Stimulated activated CD4-positive, alpha-beta T cell treated with anti-CD3 and anti-CD28 coated beads, Interleukin-2, amount 100 ng/mL, for 4 hours (primary cell): Measurements from ENCODE around the gene SLC4A5.
"Not testable (repeated sequence)": the region's sequence is repeated elsewhere in the genome, so short reads cannot be mapped to it uniquely, and the experiment has no call there.

Source experiments
- DNase-seq: peaks from one replicate; pipeline ENCODE4 v3.0.0-alpha.2; 2020; ENCODE audit warnings: low read depth

SLC4A5 gene

GRCh38 chr2:74364533-74365505 lies 21.6 kb upstream of the SLC4A5 start:
- no peak for DNase-seq

GRCh38 chr2:74361327-74361726 lies 18.1 kb upstream of the SLC4A5 start:
- no peak for DNase-seq

- no peak for DNase-seq
These were observed 14.4 kb upstream of the SLC4A5 start for GRCh38 chr2:74357627-74358026.

GRCh38 chr2:74349889-74350288 lies 6.7 kb upstream of the SLC4A5 start:
- no peak for DNase-seq

- no peak for DNase-seq
These were observed 4.5 kb upstream of the SLC4A5 start for GRCh38 chr2:74347742-74348141.

GRCh38 chr2:74347303-74347702 lies 4.1 kb upstream of the SLC4A5 start:
- DNase-seq: no peak

GRCh38 chr2:74345272-74345943 lies 2.2 kb upstream of the SLC4A5 start:
- no peak for DNase-seq

- not testable (repeated sequence) for DNase-seq
These were observed 7.0 kb downstream of the SLC4A5 start for GRCh38 chr2:74336227-74336626.

GRCh38 chr2:74334931-74335333 lies 8.3 kb downstream of the SLC4A5 start:
- peak; percentile 61 for DNase-seq

GRCh38 chr2:74333896-74334586 lies 9.2 kb downstream of the SLC4A5 start:
- no peak for DNase-seq

GRCh38 chr2:74333175-74333574 lies 10.0 kb downstream of the SLC4A5 start:
- DNase-seq: no peak

GRCh38 chr2:74332550-74333174 lies 10.6 kb downstream of the SLC4A5 start:
- no peak for DNase-seq

GRCh38 chr2:74328573-74328972 lies 14.6 kb downstream of the SLC4A5 start:
- no peak for DNase-seq

- no peak for DNase-seq
These were observed 15.1 kb downstream of the SLC4A5 start for GRCh38 chr2:74328074-74328473.

- DNase-seq: no peak
These were observed 15.6 kb downstream of the SLC4A5 start for GRCh38 chr2:74327627-74328026.

GRCh38 chr2:74327199-74327598 lies 16.0 kb downstream of the SLC4A5 start:
- DNase-seq: no peak

- no peak for DNase-seq
These were observed 17.4 kb downstream of the SLC4A5 start for GRCh38 chr2:74325815-74326214.

GRCh38 chr2:74321737-74322136 lies 21.5 kb downstream of the SLC4A5 start:
- no peak for DNase-seq

- no peak for DNase-seq
These were observed 25.5 kb downstream of the SLC4A5 start for GRCh38 chr2:74317701-74318100.

GRCh38 chr2:74316627-74317295 lies 26.5 kb downstream of the SLC4A5 start:
- DNase-seq: no peak

- DNase-seq: no peak
These were observed 29.1 kb downstream of the SLC4A5 start for GRCh38 chr2:74314107-74314506.

- DNase-seq: no peak
These were observed 29.7 kb downstream of the SLC4A5 start for GRCh38 chr2:74313497-74313896.
